ENCODE measurements around the gene TCEANC2.

GRCh38 chr1:54127594-54128300 lies 74.3 kb downstream of the TCEANC2 start:
- no peak for TF ChIP-seq EZH2 (IDR thresholded peaks at IDR 0.05; ENCODE audit: borderline replicate concordance, low read depth, low read length, poor library complexity, severe bottlenecking)
- TF ChIP-seq, protein P1, sequence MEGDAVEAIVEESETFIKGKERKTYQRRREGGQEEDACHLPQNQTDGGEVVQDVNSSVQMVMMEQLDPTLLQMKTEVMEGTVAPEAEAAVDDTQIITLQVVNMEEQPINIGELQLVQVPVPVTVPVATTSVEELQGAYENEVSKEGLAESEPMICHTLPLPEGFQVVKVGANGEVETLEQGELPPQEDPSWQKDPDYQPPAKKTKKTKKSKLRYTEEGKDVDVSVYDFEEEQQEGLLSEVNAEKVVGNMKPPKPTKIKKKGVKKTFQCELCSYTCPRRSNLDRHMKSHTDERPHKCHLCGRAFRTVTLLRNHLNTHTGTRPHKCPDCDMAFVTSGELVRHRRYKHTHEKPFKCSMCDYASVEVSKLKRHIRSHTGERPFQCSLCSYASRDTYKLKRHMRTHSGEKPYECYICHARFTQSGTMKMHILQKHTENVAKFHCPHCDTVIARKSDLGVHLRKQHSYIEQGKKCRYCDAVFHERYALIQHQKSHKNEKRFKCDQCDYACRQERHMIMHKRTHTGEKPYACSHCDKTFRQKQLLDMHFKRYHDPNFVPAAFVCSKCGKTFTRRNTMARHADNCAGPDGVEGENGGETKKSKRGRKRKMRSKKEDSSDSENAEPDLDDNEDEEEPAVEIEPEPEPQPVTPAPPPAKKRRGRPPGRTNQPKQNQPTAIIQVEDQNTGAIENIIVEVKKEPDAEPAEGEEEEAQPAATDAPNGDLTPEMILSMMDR (conservative IDR thresholded peaks at IDR 0.05; ENCODE audit: low read depth, low read length) = no peak

All from A673 (cell line).